Brain microvascular endothelial cell (primary cell): ENCODE measurements around the gene HPS4.

Experiments used
- DNase-seq: peaks from one replicate; pipeline ENCODE4 v3.0.0-alpha.2; 2020
- H3K27ac ChIP-seq: fragments of 250-450 bp; sonication (Bioruptor Pico); 2 replicates; pipeline ENCODE4 v1.5.1; 2020; ENCODE audit warnings: mild to moderate bottlenecking, moderate library complexity
- H3K27me3 ChIP-seq: fragments of 250-450 bp; sonication (Bioruptor Pico); replicated peaks from 2 replicates; pipeline ENCODE4 v1.5.1; 2020; ENCODE audit warnings: mild to moderate bottlenecking
- H3K36me3 ChIP-seq: fragments of 250-450 bp; sonication (Bioruptor Pico); replicated peaks from 2 replicates; pipeline ENCODE4 v1.5.1; 2020; ENCODE audit warnings: mild to moderate bottlenecking
- H3K4me3 ChIP-seq: 2 replicates; pipeline ENCODE4 v1.5.1; 2011; ENCODE audit warnings: low read depth, mild to moderate bottlenecking, control low read depth, low read length, moderate library complexity
- in situ Hi-C: cut with HindIII; loops from 2 replicates; pipeline ENCODE4 v1.10.0; 2017; ENCODE audit warnings: low sequenced_read_pairs, low pct_ligation_motif_present
- TF ChIP-seq, protein P1 (sequence below): IDR thresholded peaks from 2 replicates; pipeline ENCODE4 v1.5.1; 2011; ENCODE audit warnings: low read depth, mild to moderate bottlenecking, moderate library complexity, low read length, control low read depth, inconsistent platforms; ENCODE audit errors: missing control alignments

HPS4 gene

DNA sequence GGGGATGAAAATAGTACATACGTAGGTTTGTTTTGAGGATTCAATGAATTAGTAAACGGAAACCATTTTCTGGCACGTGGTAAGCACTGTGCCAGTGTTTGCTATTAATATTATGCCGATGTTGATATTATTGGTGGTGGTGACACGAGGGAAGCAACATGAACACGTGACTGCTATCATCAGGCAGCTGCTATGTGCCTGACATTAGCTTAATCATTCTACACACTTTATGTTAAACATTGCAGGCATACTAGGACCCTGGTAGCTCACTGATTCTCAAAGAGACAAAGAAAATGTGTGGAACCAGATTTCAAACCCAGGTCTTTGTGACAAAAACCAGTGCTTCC, 750 bp upstream of the HPS4 start:
- H3K36me3 ChIP-seq, result peaks cover 15% of the 10 kb centered on the region
- DNase-seq, result no peak
- TF ChIP-seq, protein P1, sequence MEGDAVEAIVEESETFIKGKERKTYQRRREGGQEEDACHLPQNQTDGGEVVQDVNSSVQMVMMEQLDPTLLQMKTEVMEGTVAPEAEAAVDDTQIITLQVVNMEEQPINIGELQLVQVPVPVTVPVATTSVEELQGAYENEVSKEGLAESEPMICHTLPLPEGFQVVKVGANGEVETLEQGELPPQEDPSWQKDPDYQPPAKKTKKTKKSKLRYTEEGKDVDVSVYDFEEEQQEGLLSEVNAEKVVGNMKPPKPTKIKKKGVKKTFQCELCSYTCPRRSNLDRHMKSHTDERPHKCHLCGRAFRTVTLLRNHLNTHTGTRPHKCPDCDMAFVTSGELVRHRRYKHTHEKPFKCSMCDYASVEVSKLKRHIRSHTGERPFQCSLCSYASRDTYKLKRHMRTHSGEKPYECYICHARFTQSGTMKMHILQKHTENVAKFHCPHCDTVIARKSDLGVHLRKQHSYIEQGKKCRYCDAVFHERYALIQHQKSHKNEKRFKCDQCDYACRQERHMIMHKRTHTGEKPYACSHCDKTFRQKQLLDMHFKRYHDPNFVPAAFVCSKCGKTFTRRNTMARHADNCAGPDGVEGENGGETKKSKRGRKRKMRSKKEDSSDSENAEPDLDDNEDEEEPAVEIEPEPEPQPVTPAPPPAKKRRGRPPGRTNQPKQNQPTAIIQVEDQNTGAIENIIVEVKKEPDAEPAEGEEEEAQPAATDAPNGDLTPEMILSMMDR, result no peak
- peak overlapping the region; percentile 81 for H3K27ac ChIP-seq
- no peaks in the 10 kb centered on the region for H3K27me3 ChIP-seq
- in situ Hi-C loops, result no loop called here
- H3K4me3 ChIP-seq, result peak overlapping the region; percentile 92

DNA sequence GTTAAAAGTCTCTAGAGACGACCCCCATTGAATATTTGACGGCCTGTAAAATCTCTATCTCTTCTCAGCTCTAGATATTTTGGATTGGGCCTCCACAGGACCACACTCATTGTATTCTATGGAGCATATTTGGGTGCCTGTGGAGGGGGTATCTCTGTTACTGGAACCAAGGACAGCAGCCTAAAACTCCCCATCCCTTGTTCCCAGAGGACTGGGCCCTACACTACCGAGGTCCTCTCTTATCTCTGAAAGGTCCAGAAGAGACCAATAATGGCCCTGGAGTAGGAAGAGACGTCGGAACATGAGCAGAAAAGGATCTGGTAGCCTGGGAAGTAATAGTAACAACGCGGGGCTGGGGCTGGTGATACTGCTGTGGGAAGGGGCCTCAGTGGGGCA, 542 bp downstream of the HPS4 start:
- H3K36me3 ChIP-seq, result peaks cover 3% of the 10 kb centered on the region
- peak overlapping the region; percentile 81 for H3K27ac ChIP-seq
- peak overlapping the region; percentile 92 for H3K4me3 ChIP-seq
- no peak for DNase-seq
- in situ Hi-C loops, result no loop called here
- no peaks in the 10 kb centered on the region for H3K27me3 ChIP-seq
- TF ChIP-seq, protein P1, result no peak

DNA sequence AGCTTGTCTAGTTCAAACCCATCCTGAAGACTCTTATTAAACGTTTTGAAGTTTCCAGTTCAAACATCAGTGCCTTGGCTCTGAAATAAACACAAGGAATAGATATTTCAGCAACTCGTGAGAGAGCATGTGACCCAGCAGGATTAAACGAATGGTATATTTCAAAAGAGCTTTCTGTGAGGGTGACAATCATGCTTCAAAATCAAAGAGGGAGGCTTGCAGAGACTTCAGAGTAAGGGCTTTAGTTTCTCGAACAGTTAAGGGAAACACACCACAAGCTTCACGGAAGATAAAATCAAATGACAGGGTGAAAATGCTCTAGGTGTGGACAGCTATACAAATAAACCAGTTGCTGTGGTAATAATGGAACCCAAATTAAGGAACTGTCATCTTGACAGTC, 1.4 kb downstream of the HPS4 start:
- Histone ChIP-seq H3K27me3 (no peaks in the 10 kb centered on the region), H3K36me3 (no peaks in the 10 kb centered on the region), H3K4me3 (no peak overlapping the region), H3K27ac (no peak overlapping the region)
- in situ Hi-C loops, result no loop called here
- TF ChIP-seq, protein P1, result no peak
- DNase-seq, result no peak

DNA sequence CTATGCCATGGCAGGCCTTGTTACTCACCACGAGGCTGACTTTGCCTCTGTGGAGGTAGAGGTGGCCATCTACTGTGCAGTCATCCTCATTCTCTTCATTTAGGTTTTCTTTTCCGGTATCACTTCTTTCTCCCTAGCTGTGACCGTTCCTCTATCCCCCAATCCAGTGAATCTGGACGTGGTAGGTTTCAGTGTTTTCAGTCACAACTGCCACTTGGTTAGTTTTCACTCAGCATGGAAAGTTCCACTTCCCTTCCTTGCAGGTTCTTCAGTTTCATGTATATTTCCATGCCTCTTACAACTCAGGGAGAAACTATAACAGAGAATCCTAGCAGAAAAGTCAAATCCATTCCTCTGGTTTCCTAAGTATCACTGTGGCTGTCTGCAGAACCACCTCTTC, 1.9 kb downstream of the HPS4 start:
- in situ Hi-C loops, result no loop called here
- TF ChIP-seq, protein P1, result no peak
- Histone ChIP-seq H3K27me3 (no peaks in the 10 kb centered on the region), H3K36me3 (no peaks in the 10 kb centered on the region), H3K4me3 (no peak overlapping the region), H3K27ac (no peak overlapping the region)
- DNase-seq, result no peak

DNA sequence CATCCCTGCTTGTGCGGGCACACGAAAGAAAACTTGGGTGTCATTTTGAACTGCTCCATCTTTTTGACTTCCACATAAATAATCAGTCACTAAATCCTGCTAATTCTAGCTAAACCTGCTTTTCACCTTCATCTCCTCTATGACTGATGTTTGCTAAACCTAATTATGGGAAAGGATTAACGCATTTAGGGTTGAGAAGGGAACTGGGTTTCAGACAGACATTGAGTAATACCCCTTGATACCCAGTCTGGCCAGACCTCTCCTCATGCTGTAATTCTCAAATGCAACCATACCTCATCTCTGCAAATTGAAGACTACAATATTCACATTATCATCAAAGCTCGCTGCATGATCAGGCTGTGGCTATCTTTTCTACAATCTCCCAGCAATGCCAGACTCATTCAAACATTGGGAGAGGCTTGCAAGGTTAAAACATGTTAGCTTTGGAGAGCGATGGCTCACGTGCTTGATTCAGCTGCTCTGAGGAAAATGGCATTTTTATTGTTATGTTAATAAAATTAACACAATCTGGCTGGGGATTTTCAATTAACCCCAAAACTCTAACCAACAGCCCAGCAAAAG, 2.4 kb downstream of the HPS4 start:
- Histone ChIP-seq H3K27ac (no peak overlapping the region), H3K4me3 (no peak overlapping the region), H3K36me3 (no peaks in the 10 kb centered on the region), H3K27me3 (no peaks in the 10 kb centered on the region)
- in situ Hi-C loops, result no loop called here
- no peak for DNase-seq
- TF ChIP-seq, protein P1, result no peak

DNA sequence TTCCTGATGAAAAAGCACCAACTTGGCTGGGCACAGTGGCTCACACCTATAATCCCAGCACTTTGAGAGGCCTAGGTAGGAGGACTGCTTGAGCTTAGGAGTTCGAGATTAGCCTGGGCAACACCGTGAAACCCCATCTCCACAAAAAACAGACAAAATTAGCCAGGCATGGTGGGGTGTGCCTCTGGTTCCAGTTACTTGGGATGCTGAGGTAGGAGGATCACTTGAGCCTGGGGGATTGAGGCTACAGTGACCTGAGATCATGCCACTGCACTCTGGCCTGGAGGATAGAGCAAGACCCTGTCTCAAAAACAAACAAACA, 3.0 kb downstream of the HPS4 start:
- Histone ChIP-seq H3K4me3 (no peak overlapping the region), H3K27me3 (no peaks in the 10 kb centered on the region), H3K27ac (no peak overlapping the region), H3K36me3 (no peaks in the 10 kb centered on the region)
- DNase-seq, result no peak
- in situ Hi-C loops, result no loop called here
- TF ChIP-seq, protein P1, result no peak
